Astrocyte (in vitro differentiated cells and primary cell): Measurements from ENCODE around the gene TRAPPC10. TPM values are rescaled to one million over a fixed set of nuclear protein-coding genes. Genes with fewer than 3 reads are reported as not detected.
A peak's percentile ranks its signal among the peaks of the same experiment; 100 is the strongest.

Experiments used
- DNase-seq: peaks from one replicate; pipeline ENCODE4 v3.0.0-alpha.2; 2010; ENCODE audit warnings: low read depth
- FAIRE-seq: peaks from 2 replicates; lab custom pipeline; 2011; peaks lifted over from hg19 to GRCh38; lab: Jason Lieb, UNC
- H2AFZ ChIP-seq: 2 replicates; pipeline ENCODE4 v1.6.0; 2012; ENCODE audit warnings: low read depth, low read length, inconsistent platforms
- H3K27ac ChIP-seq: 2 replicates; pipeline ENCODE4 v1.5.1; 2011; ENCODE audit warnings: low read depth, low read length, inconsistent platforms
- H3K27me3 ChIP-seq: 2 replicates; pipeline ENCODE4 v1.6.0; 2011; ENCODE audit warnings: low read length, inconsistent platforms; ENCODE audit not compliant: insufficient read depth
- H3K36me3 ChIP-seq: 2 replicates; pipeline ENCODE4 v1.5.1; 2011; ENCODE audit warnings: low read length, inconsistent platforms; ENCODE audit not compliant: insufficient read depth
- H3K4me1 ChIP-seq: 2 replicates; pipeline ENCODE4 v1.5.1; 2011; ENCODE audit warnings: low read length, inconsistent platforms; ENCODE audit not compliant: insufficient read depth
- H3K4me2 ChIP-seq: 2 replicates; pipeline ENCODE4 v1.6.0; 2012; ENCODE audit warnings: low read length, inconsistent platforms
- H3K4me3 ChIP-seq: 2 replicates; pipeline ENCODE4 v1.5.1; 2011; ENCODE audit warnings: low read depth, mild to moderate bottlenecking, low read length, inconsistent platforms; ENCODE audit not compliant: insufficient read depth
- H3K79me2 ChIP-seq: 2 replicates; pipeline ENCODE4 v1.6.0; 2012; ENCODE audit warnings: mild to moderate bottlenecking, low read length, inconsistent platforms; ENCODE audit not compliant: insufficient read depth
- H3K9ac ChIP-seq: 2 replicates; pipeline ENCODE4 v1.6.0; 2012; ENCODE audit warnings: mild to moderate bottlenecking, low read length, inconsistent platforms
- H3K9me3 ChIP-seq: 2 replicates; pipeline ENCODE4 v1.5.1; 2012; ENCODE audit warnings: low read depth, mild to moderate bottlenecking, low read length, inconsistent platforms; ENCODE audit not compliant: insufficient read depth
- H4K20me1 ChIP-seq: 2 replicates; pipeline ENCODE4 v1.6.0; 2012; ENCODE audit warnings: low read length, inconsistent platforms; ENCODE audit not compliant: insufficient read depth
- H3K27ac Mint-ChIP-seq: one replicate; pipeline ENCODE4 v1.8.0; 2021; ENCODE audit warnings: mild to moderate bottlenecking, mixed read lengths; ENCODE audit not compliant: unreplicated experiment
- H3K27me3 Mint-ChIP-seq: one replicate; pipeline ENCODE4 v1.8.0; 2021; ENCODE audit warnings: low read depth, mixed read lengths; ENCODE audit not compliant: unreplicated experiment
- H3K36me3 Mint-ChIP-seq: one replicate; pipeline ENCODE4 v1.8.0; 2021; ENCODE audit warnings: low read depth, mixed read lengths; ENCODE audit not compliant: unreplicated experiment
- H3K4me1 Mint-ChIP-seq: one replicate; pipeline ENCODE4 v1.8.0; 2021; ENCODE audit warnings: low read depth, mixed read lengths; ENCODE audit not compliant: unreplicated experiment
- H3K4me3 Mint-ChIP-seq: one replicate; pipeline ENCODE4 v1.8.0; 2021; ENCODE audit warnings: mild to moderate bottlenecking, moderate library complexity, mixed read lengths; ENCODE audit not compliant: unreplicated experiment
- H3K9me3 Mint-ChIP-seq: one replicate; pipeline ENCODE4 v1.8.0; 2021; ENCODE audit warnings: mild to moderate bottlenecking, mixed read lengths; ENCODE audit not compliant: unreplicated experiment
- EZH2 ChIP-seq: IDR thresholded peaks from 2 replicates; pipeline ENCODE4 v1.6.1; 2012; ENCODE audit warnings: mild to moderate bottlenecking, low read length, inconsistent platforms; ENCODE audit not compliant: insufficient read depth
- total RNA-seq: library from RNA; stranded (reverse); gene quantifications from 2 replicates; pipeline ENCODE4 v1.2.1, GENCODE V29; 2021
- TF ChIP-seq, protein P1 (sequence below): IDR thresholded peaks from 2 replicates; pipeline ENCODE4 v1.5.1; 2011; ENCODE audit warnings: low read depth, mild to moderate bottlenecking, inconsistent platforms, low read length, moderate library complexity; ENCODE audit not compliant: insufficient read depth

Gene TRAPPC10
- total RNA-seq, 1 donor from 2014 or later: 45.7 TPM

DNA sequence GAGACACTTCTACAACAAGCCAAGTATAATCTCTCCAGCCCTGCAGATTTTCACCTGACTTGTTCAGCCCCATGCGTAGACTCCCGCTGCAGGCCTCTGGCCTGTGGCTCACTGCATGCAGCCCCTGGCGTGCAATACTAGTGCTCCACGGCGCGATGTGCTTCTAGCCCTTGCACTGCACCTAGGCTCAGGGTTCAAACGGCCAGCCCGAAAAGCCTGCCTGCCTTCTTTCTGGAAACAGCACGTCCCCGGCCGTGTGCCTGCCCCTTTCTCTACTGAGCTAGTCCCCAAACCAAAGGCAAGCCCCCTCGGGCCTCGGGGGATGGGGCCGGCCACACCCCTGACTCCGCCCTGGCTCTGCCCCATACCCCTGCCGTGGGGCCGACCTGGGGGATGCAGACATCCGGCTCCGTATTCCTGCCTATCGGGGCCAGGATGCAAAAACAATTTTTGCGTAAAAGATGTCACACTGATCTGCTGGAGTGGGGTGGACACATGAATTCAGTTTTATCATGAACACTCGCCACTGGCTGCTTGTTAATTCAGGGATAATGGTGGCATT is 26.3 kb upstream of the TRAPPC10 start:
- FAIRE-seq (no peak), DNase-seq (no peak)
- Mint-ChIP-seq H3K27me3 (peaks cover 6% of the 10 kb centered on the region), H3K4me3 (no peak overlapping the region), H3K36me3 (no peaks in the 10 kb centered on the region), H3K9me3 (peaks cover 2% of the 10 kb centered on the region), H3K4me1 (peaks cover 13% of the 10 kb centered on the region), H3K27ac (no peak overlapping the region)
- no peaks in the 10 kb centered on the region for H3K9me3 ChIP-seq
- no peaks in the 10 kb centered on the region for H4K20me1 ChIP-seq
- H3K27ac ChIP-seq: no peak overlapping the region
- no peaks in the 10 kb centered on the region for H3K27me3 ChIP-seq
- peak overlapping the region; percentile 2 for H2AFZ ChIP-seq
- no peak overlapping the region for H3K9ac ChIP-seq
- no peak for TF ChIP-seq EZH2
- TF ChIP-seq, protein P1, sequence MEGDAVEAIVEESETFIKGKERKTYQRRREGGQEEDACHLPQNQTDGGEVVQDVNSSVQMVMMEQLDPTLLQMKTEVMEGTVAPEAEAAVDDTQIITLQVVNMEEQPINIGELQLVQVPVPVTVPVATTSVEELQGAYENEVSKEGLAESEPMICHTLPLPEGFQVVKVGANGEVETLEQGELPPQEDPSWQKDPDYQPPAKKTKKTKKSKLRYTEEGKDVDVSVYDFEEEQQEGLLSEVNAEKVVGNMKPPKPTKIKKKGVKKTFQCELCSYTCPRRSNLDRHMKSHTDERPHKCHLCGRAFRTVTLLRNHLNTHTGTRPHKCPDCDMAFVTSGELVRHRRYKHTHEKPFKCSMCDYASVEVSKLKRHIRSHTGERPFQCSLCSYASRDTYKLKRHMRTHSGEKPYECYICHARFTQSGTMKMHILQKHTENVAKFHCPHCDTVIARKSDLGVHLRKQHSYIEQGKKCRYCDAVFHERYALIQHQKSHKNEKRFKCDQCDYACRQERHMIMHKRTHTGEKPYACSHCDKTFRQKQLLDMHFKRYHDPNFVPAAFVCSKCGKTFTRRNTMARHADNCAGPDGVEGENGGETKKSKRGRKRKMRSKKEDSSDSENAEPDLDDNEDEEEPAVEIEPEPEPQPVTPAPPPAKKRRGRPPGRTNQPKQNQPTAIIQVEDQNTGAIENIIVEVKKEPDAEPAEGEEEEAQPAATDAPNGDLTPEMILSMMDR: no peak
- no peak overlapping the region for H3K4me3 ChIP-seq
- peaks cover 6% of the 10 kb centered on the region for H3K4me1 ChIP-seq
- no peaks in the 10 kb centered on the region for H3K79me2 ChIP-seq
- H3K4me2 ChIP-seq: peak overlapping the region; percentile 49
- H3K36me3 ChIP-seq: no peaks in the 10 kb centered on the region

DNA sequence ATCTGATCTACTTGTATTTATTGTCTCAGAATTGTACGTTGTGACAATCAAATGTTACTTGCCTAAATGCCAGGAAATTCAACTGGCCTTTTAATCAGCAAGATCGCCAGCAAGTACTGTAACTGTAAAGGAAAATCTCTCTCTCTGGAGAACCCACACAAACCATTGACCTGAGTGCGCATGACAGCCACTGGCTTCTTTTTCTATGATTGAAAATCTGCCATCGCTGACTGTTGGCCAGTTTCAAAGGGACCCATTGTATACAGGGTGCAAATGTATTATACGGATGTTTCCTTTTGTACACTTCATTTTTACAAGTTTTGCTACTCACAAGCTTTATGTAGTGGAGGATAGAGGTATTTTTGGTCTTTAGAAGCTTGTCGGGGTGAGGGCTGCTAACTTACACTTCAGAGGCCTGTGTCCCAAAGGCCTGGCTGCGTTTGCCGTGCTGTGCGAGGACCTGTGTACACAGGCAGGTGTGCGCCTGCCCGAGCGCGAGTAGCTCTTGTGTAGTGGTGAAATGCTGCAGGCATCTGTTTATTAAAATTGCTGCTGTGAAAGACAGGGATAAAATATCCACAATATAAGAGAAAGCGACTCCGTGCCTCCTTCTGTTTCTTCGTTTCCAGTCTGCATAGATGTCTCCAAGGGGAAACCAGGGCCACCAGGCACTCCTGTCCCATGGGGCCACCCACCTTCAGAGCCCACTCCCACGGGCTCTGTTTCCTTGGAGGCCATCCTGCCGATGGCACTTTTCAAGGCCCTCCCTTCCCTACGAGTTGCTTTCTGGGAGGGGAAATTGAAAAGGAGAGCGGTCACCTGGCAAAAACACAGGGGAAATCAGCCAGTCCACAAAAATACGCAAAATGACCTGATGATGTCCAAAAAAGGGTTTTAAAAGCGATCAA is 25.3 kb upstream of the TRAPPC10 start:
- no peaks in the 10 kb centered on the region for H3K9me3 ChIP-seq
- Mint-ChIP-seq H3K4me1 (peaks cover 10% of the 10 kb centered on the region), H3K4me3 (no peak overlapping the region), H3K9me3 (peaks cover 2% of the 10 kb centered on the region), H3K27me3 (peaks cover 8% of the 10 kb centered on the region), H3K27ac (no peak overlapping the region), H3K36me3 (no peaks in the 10 kb centered on the region)
- H3K4me1 ChIP-seq: no peaks in the 10 kb centered on the region
- no peak overlapping the region for H3K9ac ChIP-seq
- H3K36me3 ChIP-seq: no peaks in the 10 kb centered on the region
- TF ChIP-seq EZH2: no peak
- TF ChIP-seq, protein P1: no peak
- no peak overlapping the region for H2AFZ ChIP-seq
- FAIRE-seq (no peak), DNase-seq (no peak)
- H3K4me2 ChIP-seq: no peak overlapping the region
- H4K20me1 ChIP-seq: no peaks in the 10 kb centered on the region
- H3K27ac ChIP-seq: no peak overlapping the region
- no peak overlapping the region for H3K4me3 ChIP-seq
- H3K79me2 ChIP-seq: no peaks in the 10 kb centered on the region
- no peaks in the 10 kb centered on the region for H3K27me3 ChIP-seq
